H1 (cell line): ENCODE results near the gene RAPGEF6. TPM values are rescaled to one million over a fixed set of nuclear protein-coding genes. Genes with fewer than 3 reads are reported as not detected.
A peak's percentile ranks its signal among the peaks of the same experiment; 100 is the strongest.

Experiments
- CTCF ChIA-PET: fragments of 300-600 bp; sonication (Branson Sonifier 250); formaldehyde crosslinking; loops from one replicate; lab custom pipeline; 2021; ENCODE audit not compliant: partially characterized antibody; lab: Charles Lee
- POLR2A ChIA-PET: fragments of 300-600 bp; sonication (Branson Sonifier 250); formaldehyde crosslinking; loops from one replicate; lab custom pipeline; 2021; ENCODE audit warnings: inconsistent platforms; ENCODE audit not compliant: partially characterized antibody; lab: Charles Lee
- DNase-seq, 2 experiments: peaks; one replicate each; pipeline versions ENCODE4 v3.0.0 to v3.0.0-alpha.2; 2010 to 2022; ENCODE audit warnings: low spot score in 2 of 2, low read depth in 1 of 2, mixed read lengths in 1 of 2
- FAIRE-seq: peaks from 2 replicates; lab custom pipeline; 2011; peaks lifted over from hg19 to GRCh38; lab: Jason Lieb, UNC
- H2AFZ ChIP-seq: 2 replicates; pipeline ENCODE4 v1.8.1; 2012; ENCODE audit warnings: low read length, inconsistent platforms
- H2AK5ac ChIP-seq: 2 replicates; pipeline ENCODE4 v1.6.1; 2013; ENCODE audit warnings: low read depth, low read length
- H2BK120ac ChIP-seq: replicated peaks from 2 replicates; pipeline ENCODE3; 2013; ENCODE audit warnings: low read depth, low read length, inconsistent platforms
- H2BK12ac ChIP-seq: 2 replicates; pipeline ENCODE4 v1.6.1; 2013; ENCODE audit warnings: low read depth, low read length
- H2BK15ac ChIP-seq: 2 replicates; pipeline ENCODE4 v1.6.1; 2013; ENCODE audit warnings: low read length
- H2BK20ac ChIP-seq: 2 replicates; pipeline ENCODE4 v1.6.1; 2013; ENCODE audit warnings: low read length
- H2BK5ac ChIP-seq: 2 replicates; pipeline ENCODE4 v1.6.1; 2013; ENCODE audit warnings: low read depth, low read length
- H3K14ac ChIP-seq: 2 replicates; pipeline ENCODE4 v1.6.1; 2013; ENCODE audit warnings: inconsistent platforms; ENCODE audit not compliant: insufficient read length
- H3K18ac ChIP-seq: 2 replicates; pipeline ENCODE4 v1.6.1; 2013; ENCODE audit warnings: low read length; ENCODE audit errors: extremely low read depth
- H3K23ac ChIP-seq: 2 replicates; pipeline ENCODE4 v1.6.1; 2013; ENCODE audit warnings: inconsistent platforms; ENCODE audit not compliant: insufficient read length
- H3K23me2 ChIP-seq: 2 replicates; pipeline ENCODE4 v1.6.1; 2013; ENCODE audit warnings: low read depth, low read length
- H3K27ac ChIP-seq: 2 replicates; pipeline ENCODE4 v1.6.1; 2011; ENCODE audit warnings: low read depth, low read length, inconsistent platforms
- H3K27me3 ChIP-seq, 4 experiments: replicated peaks in 1 of 4; 1 replicate in 1 of 4; 2 replicates in 3 of 4; pipeline versions ENCODE4 v1.6.1 to v1.8.1; 2011 to 2013; ENCODE audit warnings: low read length in 3 of 4, mild to moderate bottlenecking in 3 of 4, inconsistent platforms in 2 of 4, mixed read lengths in 2 of 4, moderate library complexity in 1 of 4; ENCODE audit not compliant: control insufficient read depth in 3 of 4, insufficient read depth in 3 of 4; ENCODE audit errors: extremely low read depth in 1 of 4
- H3K36me3 ChIP-seq, 4 experiments: 2 replicates each; pipeline versions ENCODE4 v1.6.1 to v1.8.1; 2011 to 2013; ENCODE audit warnings: mild to moderate bottlenecking in 4 of 4, low read length in 3 of 4, moderate library complexity in 2 of 4, control low read depth in 1 of 4, inconsistent platforms in 1 of 4; ENCODE audit not compliant: insufficient read depth in 4 of 4, control insufficient read depth in 2 of 4
- H3K4ac ChIP-seq: replicated peaks from 2 replicates; pipeline ENCODE3; 2013; ENCODE audit warnings: low read length, low read depth, mixed read lengths, inconsistent platforms; ENCODE audit not compliant: insufficient read length
- H3K4me1 ChIP-seq, 4 experiments: replicated peaks in 1 of 4; 1 replicate in 1 of 4; 2 replicates in 3 of 4; pipeline versions ENCODE4 v1.6.1 to v1.8.1; 2011 to 2013; ENCODE audit warnings: low read length in 3 of 4, inconsistent platforms in 2 of 4, mixed read lengths in 1 of 4; ENCODE audit not compliant: insufficient read depth in 4 of 4, control insufficient read depth in 3 of 4
- H3K4me2 ChIP-seq, 2 experiments: 2 replicates each; pipeline versions ENCODE4 v1.6.1 to v1.8.1; 2011 to 2013; ENCODE audit warnings: low read depth in 2 of 2, low read length in 2 of 2, control low read depth in 1 of 2, inconsistent platforms in 1 of 2, mild to moderate bottlenecking in 1 of 2; ENCODE audit not compliant: insufficient read depth in 1 of 2
- H3K4me3 ChIP-seq, 4 experiments: fragments of 200-600, 300-600 bp in 1 of 4; sonication (generic), shearing (Covaris generic), sonication (Bioruptor Twin) in 1 of 4; 2 replicates each; pipeline versions ENCODE4 v1.5.1 to v1.8.1; 2011 to 2016; ENCODE audit warnings: low read length in 4 of 4, low read depth in 3 of 4, control low read depth in 2 of 4, inconsistent platforms in 2 of 4, mild to moderate bottlenecking in 2 of 4, mixed read lengths in 1 of 4, moderate library complexity in 1 of 4; ENCODE audit not compliant: insufficient read depth in 2 of 4; ENCODE audit errors: extremely low read depth in 1 of 4
- H3K56ac ChIP-seq: replicated peaks from 2 replicates; pipeline ENCODE3; 2013; ENCODE audit warnings: low read depth, mild to moderate bottlenecking, mixed read lengths, low read length, inconsistent platforms; ENCODE audit not compliant: insufficient read length
- H3K79me1 ChIP-seq: 2 replicates; pipeline ENCODE4 v1.6.1; 2013; ENCODE audit warnings: low read depth, low read length, control low read depth
- H3K79me2 ChIP-seq, 2 experiments: 2 replicates each; pipeline versions ENCODE4 v1.6.1 to v1.8.1; 2012 to 2013; ENCODE audit warnings: low read length in 2 of 2, mild to moderate bottlenecking in 2 of 2, inconsistent platforms in 1 of 2; ENCODE audit not compliant: insufficient read depth in 2 of 2, control insufficient read depth in 1 of 2
- H3K9ac ChIP-seq, 4 experiments: replicated peaks in 1 of 4; 1 replicate in 1 of 4; 2 replicates in 3 of 4; pipeline versions ENCODE4 v1.6.1 to v1.8.1; 2011 to 2013; ENCODE audit warnings: low read depth in 3 of 4, low read length in 3 of 4, control low read depth in 2 of 4, mild to moderate bottlenecking in 2 of 4, moderate library complexity in 2 of 4, inconsistent platforms in 1 of 4; ENCODE audit errors: extremely low read depth in 1 of 4
- H3K9me3 ChIP-seq, 2 experiments: 2 replicates each; pipeline versions ENCODE4 v1.6.1 to v1.8.1; 2012 to 2013; ENCODE audit warnings: mild to moderate bottlenecking in 2 of 2, moderate library complexity in 2 of 2, control low read depth in 1 of 2, inconsistent platforms in 1 of 2, low read depth in 1 of 2, low read length in 1 of 2, mixed read lengths in 1 of 2; ENCODE audit not compliant: insufficient read depth in 2 of 2
- H4K20me1 ChIP-seq, 2 experiments: replicated peaks in 1 of 2; 2 replicates each; pipeline versions ENCODE3 to v1.8.1; 2011 to 2013; ENCODE audit warnings: inconsistent platforms in 2 of 2, low read length in 2 of 2, mild to moderate bottlenecking in 1 of 2; ENCODE audit not compliant: insufficient read depth in 2 of 2, control insufficient read depth in 1 of 2
- H4K5ac ChIP-seq: 2 replicates; pipeline ENCODE4 v1.6.1; 2013; ENCODE audit warnings: low read length, low read depth, mixed read lengths, inconsistent platforms; ENCODE audit not compliant: insufficient read length
- H4K8ac ChIP-seq: 2 replicates; pipeline ENCODE4 v1.8.0; 2013; ENCODE audit warnings: mild to moderate bottlenecking, moderate library complexity, low read length, inconsistent platforms; ENCODE audit not compliant: insufficient read depth; ENCODE audit errors: extremely low read depth
- H4K91ac ChIP-seq: replicated peaks from 2 replicates; pipeline ENCODE3; 2013; ENCODE audit warnings: low read length, mixed read lengths, inconsistent platforms; ENCODE audit not compliant: insufficient read length
- JUN ChIP-seq: IDR thresholded peaks from 2 replicates; pipeline ENCODE4 v1.6.1; 2011; ENCODE audit warnings: low read depth, mild to moderate bottlenecking, improper control_type of control experiment, low read length
- RAD21 ChIP-seq, 2 experiments: IDR thresholded peaks in 1 of 2; conservative IDR thresholded peaks in 1 of 2; 2 replicates each; pipeline ENCODE4 v1.6.1; 2011; ENCODE audit warnings: low read depth in 2 of 2, low read length in 2 of 2, improper control_type of control experiment in 1 of 2, inconsistent platforms in 1 of 2, mild to moderate bottlenecking in 1 of 2, moderate library complexity in 1 of 2
- WGBS, 2 experiments: shearing (Covaris generic) in 1 of 2; methylation state at CpG; one replicate each; pipeline versions ENCODE4 v1.1.6 to v1.1.7; 2013 to 2015; ENCODE audit warnings: low lambda C conversion rate in 2 of 2, mixed read lengths in 2 of 2, inconsistent platforms in 1 of 2, low coverage in 1 of 2, missing lambda C conversion rate in 1 of 2; ENCODE audit not compliant: insufficient replicate concordance in 2 of 2, insufficient coverage in 1 of 2, insufficient read length in 1 of 2; ENCODE audit errors: extremely low coverage in 1 of 2, missing lambda C conversion rate in 1 of 2; 5-methylcytosine and 5-hydroxymethylcytosine counted together
- polyA plus RNA-seq, 7 experiments: library from polyadenylated mRNA; depleted of rRNA in 3 of 7; stranded (reverse) in 5 of 7; unstranded in 2 of 7; fragments of >200 nt in 5 of 7; fragments of 200-250 nt in 2 of 7; gene quantifications; 1 replicate in 5 of 7; 2 replicates in 1 of 7; 4 replicates in 1 of 7; pipeline versions ENCODE4 v1.2.1 to v1.2.3, GENCODE V29; 2011 to 2013; ENCODE audit warnings: missing spikeins in 2 of 7, mixed read lengths in 2 of 7
- total RNA-seq: library from RNA; stranded (reverse); fragmentation: NEBNext Ultra II Directional; extraction: Animal tissue kit (Norgen Biotek cat#: 25700); gene quantifications from 2 replicates; pipeline ENCODE4 v1.2.1, GENCODE V29; 2021
- TF ChIP-seq, protein P1 (sequence below), 3 experiments: IDR thresholded peaks; 1 replicate in 2 of 3; 2 replicates in 1 of 3; pipeline versions ENCODE4 v1.5.1 to v1.6.1; 2011; ENCODE audit warnings: low read length in 3 of 3, mild to moderate bottlenecking in 3 of 3, inconsistent platforms in 2 of 3, low read depth in 1 of 3, moderate library complexity in 1 of 3; ENCODE audit not compliant: insufficient read depth in 1 of 3; ENCODE audit errors: control extremely low read depth in 1 of 3
- TF ChIP-seq, protein P2 (sequence below): IDR thresholded peaks from 2 replicates; pipeline ENCODE4 v1.6.1; 2012; ENCODE audit warnings: inconsistent platforms

RAPGEF6 gene
- total and polyA plus RNA-seq, 2 of the 8 experiments (the other 6 are each of a cell fraction or from before 2014, with no cell fraction given) = 4.8 to 20.0 TPM

GRCh38 chr5:131423056-131423455 lies 212.0 kb downstream of the RAPGEF6 start:
- Histone ChIP-seq H3K9ac (no peak overlapping the region), H3K18ac (no peak overlapping the region), H3K23ac (no peak overlapping the region), H3K4me1 (no peaks in the 10 kb centered on the region), H2BK12ac (no peak overlapping the region), H3K14ac (no peak overlapping the region), H3K4me3 (no peak overlapping the region), H4K91ac (no peak overlapping the region), H2AK5ac (no peak overlapping the region), H3K36me3 (peaks cover 0 to 18% (median 6%) of the 10 kb centered on the region in 4 experiments; a peak in 6 of 8 replicates), H3K56ac (no peak overlapping the region), H3K4me2 (no peak overlapping the region), H3K4ac (no peak overlapping the region), H3K9me3 (no peaks in the 10 kb centered on the region), H2AFZ (no peak overlapping the region), H2BK120ac (no peak overlapping the region), H3K23me2 (no peaks in the 10 kb centered on the region), H3K27ac (no peak overlapping the region), H4K8ac (no peak overlapping the region), H3K79me1 (no peaks in the 10 kb centered on the region), H3K27me3 (no peaks in the 10 kb centered on the region), H4K5ac (no peak overlapping the region), H4K20me1 (no peaks in the 10 kb centered on the region), H2BK20ac (no peak overlapping the region), H2BK15ac (no peak overlapping the region), H2BK5ac (no peak overlapping the region), H3K79me2 (no peaks in the 10 kb centered on the region)
- POLR2A ChIA-PET = no interaction called here
- CTCF ChIA-PET = interaction anchor here (0.7 to 3.4 kb wide), 25 partner anchors 9 to 640 kb away, joined by 3 to 13 read pairs (median 4); no protein-coding TSS in a partner anchor
- TF ChIP-seq, protein P1, sequence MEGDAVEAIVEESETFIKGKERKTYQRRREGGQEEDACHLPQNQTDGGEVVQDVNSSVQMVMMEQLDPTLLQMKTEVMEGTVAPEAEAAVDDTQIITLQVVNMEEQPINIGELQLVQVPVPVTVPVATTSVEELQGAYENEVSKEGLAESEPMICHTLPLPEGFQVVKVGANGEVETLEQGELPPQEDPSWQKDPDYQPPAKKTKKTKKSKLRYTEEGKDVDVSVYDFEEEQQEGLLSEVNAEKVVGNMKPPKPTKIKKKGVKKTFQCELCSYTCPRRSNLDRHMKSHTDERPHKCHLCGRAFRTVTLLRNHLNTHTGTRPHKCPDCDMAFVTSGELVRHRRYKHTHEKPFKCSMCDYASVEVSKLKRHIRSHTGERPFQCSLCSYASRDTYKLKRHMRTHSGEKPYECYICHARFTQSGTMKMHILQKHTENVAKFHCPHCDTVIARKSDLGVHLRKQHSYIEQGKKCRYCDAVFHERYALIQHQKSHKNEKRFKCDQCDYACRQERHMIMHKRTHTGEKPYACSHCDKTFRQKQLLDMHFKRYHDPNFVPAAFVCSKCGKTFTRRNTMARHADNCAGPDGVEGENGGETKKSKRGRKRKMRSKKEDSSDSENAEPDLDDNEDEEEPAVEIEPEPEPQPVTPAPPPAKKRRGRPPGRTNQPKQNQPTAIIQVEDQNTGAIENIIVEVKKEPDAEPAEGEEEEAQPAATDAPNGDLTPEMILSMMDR (IDR thresholded peaks at IDR 0.05; ENCODE audit: control extremely low read depth in 1 of 3, insufficient read depth in 1 of 3, low read depth in 1 of 3, low read length in 3 of 3) = peak in 2 of 3 experiments; percentile 47 to 53; a peak in 3 of 4 replicates
- TF ChIP-seq, protein P2, sequence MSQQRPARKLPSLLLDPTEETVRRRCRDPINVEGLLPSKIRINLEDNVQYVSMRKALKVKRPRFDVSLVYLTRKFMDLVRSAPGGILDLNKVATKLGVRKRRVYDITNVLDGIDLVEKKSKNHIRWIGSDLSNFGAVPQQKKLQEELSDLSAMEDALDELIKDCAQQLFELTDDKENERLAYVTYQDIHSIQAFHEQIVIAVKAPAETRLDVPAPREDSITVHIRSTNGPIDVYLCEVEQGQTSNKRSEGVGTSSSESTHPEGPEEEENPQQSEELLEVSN = no peak
- TF ChIP-seq JUN = no peak
- TF ChIP-seq RAD21 (IDR thresholded peaks at IDR 0.05 in 1 of 2, conservative IDR thresholded peaks at IDR 0.05 in 1 of 2; ENCODE audit: low read depth in 2 of 2, low read length in 2 of 2) = peak; percentile 69 to 72
- WGBS, 2 experiments = 86% methylated on average over 2 of the region's 2 CpGs; no CpG with 5 or more reads in 1 of the 2 experiments
- FAIRE-seq (peak; percentile 63), DNase-seq (no peak)
